HG03045 (cell line): ENCODE measurements around the gene CEP72.
A peak's percentile ranks its signal among the peaks of the same experiment; 100 is the strongest.
"Not testable (repeated sequence)": the region's sequence is repeated elsewhere in the genome, so short reads cannot be mapped to it uniquely, and the experiment has no call there.

Experiments used
- ATAC-seq: cut with Tn5 transposase; IDR thresholded peaks from one replicate; pipeline ENCODE4 v1.9.1; 2021; ENCODE audit warnings: mild to moderate bottlenecking, moderate library complexity; ENCODE audit not compliant: unreplicated experiment

The CEP72 gene

GRCh38 chr5:669111-669841 is 57.1 kb downstream of the CEP72 start:
- no peak for ATAC-seq

DNA sequence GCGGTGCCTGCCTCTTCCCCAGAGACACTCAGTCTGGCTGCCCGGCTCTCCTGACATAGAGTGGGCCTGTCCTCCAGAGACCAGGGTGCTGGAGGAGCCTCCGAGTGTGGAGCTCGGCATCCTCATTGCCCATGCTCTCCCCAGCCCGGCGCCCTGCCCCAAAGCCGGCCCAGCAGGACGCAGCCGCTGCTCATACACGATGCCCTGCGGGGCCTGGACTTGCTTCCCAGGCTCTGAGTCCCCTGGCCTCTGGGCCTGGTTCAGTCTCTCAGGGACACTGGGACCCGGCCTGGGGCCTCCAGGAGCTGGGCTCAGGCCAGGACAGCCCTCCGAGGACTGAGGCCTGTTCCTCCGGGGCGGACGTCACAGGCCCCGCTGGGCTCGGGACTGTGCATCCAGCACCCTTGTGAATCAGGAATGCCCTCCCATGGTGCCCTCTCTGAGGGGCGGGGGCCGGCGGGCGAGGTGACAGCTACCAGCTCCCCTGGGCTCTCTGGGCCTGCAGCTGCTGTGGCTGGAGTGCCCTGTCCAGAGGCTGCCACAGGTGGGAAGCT is 57.8 kb downstream of the CEP72 start:
- ATAC-seq: no peak

DNA sequence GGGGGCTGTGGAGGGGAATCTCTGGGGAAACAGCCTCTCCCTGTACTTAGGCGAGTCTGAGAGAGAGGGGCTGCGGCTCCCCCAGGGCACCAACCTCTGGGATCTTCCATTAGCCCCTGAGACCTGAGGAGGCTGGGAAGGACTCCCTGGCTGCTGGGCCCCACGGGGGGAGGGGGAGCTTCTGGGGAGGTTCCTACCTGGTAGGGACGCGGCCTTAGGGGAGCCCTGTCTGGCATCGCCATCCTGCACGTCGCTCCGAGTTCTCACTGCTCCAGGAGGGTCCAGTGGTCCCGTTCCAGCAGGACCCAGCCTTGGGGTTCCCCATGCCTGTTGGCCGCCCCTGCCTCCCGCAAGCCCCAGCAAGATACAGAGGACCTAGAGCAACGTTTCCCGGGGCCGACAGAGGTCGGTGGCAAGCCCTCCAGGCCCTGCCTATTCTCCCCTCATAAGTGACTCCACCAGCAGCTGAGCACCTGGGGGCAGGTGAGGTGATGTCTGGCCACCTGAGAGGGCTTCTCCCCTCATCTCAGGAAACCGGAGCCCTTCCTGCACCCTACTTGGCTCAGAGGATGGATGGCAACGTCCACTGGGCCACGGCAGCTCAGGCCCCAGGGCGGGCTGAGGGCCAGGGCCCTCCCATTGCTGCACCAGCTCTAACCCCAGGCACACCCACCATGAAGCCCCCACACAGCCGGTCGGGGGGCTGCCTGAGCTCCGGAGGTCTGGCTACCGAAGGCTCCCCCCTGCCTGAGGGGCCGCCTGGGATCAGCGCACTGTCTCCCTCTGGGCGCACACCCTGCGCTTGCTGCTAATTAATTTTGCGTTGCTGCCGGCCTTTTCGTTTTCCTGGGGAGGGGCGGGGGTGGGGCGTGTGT is 58.5 kb downstream of the CEP72 start:
- no peak for ATAC-seq

DNA sequence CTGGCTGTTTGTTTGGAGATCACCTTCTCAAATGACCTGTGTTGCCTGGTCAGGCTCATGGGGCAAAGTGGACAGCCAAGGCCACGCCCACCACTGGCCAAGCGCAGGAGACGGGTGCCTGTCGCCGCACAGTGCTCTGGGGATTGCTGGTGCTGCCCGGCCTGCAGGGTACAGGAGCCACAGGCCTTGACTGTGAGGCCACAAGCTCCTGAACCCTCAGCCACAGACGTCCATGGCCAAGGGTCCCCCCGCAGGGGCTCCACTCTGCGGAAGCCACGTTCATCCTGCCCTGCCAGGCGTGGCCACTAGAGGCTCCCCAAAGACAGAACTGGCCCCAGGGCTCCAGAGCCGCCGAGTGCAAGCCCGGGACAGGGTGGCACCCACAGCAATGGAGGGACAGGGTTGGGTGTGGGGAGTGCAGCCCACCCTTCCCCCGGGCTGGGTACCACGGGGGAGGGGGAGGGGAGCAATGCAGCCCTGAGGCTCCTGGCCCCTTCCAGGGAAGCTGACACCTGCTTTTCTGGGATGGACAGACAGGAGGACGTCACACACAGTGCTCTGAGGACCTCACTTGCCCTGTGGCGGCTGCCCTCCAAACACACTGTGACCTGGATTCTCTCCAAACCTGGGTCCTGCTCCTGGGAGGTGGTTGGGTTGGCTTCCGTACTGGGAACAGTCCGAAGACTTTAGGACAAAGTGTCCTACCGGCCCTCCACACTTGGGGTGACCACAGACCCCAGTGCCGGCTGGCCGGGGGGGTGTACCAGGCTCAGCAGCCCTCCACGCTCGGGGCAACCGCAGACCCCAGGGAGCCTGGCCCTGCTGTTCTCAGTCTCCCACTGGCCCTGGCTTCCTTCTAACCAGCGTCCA is 59.6 kb downstream of the CEP72 start:
- peak; percentile 41 for ATAC-seq

GRCh38 chr5:672329-673160 is 60.4 kb downstream of the CEP72 start:
- ATAC-seq: no peak

DNA sequence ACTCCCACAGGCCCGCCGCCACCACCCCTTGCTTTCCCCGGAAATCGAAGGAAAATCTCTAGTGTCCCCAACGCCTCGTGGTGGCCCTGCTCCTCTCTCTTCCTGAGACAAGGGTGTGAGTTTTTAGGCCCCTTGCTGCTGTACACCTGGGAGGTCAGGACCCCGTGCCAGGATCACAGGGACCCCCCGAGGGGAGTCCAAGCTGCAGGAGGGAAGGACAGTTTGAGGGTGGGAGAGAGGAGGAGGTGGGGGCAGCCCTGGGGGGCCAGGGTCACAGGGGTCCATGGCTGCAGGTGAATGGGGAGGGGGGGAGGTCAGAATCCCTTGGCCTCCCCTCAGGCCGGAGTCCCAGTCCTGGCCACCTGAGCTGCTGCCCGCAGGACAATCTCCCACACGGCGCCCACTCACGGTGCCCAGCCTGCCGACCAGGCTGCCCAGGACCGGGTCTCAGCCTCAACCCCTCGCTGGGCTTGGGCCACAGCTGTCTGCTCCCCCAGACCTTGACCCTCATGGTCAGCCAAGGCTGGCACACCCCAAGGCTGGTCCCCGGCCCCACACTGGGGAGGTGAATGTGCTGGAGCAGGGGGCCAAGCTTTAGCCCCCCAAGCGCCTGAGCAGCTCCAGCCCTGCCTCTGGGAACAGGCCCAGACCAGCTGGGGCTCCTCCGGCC is 61.2 kb downstream of the CEP72 start:
- ATAC-seq: no peak

GRCh38 chr5:673831-674629 is 61.9 kb downstream of the CEP72 start:
- ATAC-seq: no peak

- ATAC-seq: no peak
Measured at GRCh38 chr5:674630-675011, 62.5 kb downstream of the CEP72 start.

DNA sequence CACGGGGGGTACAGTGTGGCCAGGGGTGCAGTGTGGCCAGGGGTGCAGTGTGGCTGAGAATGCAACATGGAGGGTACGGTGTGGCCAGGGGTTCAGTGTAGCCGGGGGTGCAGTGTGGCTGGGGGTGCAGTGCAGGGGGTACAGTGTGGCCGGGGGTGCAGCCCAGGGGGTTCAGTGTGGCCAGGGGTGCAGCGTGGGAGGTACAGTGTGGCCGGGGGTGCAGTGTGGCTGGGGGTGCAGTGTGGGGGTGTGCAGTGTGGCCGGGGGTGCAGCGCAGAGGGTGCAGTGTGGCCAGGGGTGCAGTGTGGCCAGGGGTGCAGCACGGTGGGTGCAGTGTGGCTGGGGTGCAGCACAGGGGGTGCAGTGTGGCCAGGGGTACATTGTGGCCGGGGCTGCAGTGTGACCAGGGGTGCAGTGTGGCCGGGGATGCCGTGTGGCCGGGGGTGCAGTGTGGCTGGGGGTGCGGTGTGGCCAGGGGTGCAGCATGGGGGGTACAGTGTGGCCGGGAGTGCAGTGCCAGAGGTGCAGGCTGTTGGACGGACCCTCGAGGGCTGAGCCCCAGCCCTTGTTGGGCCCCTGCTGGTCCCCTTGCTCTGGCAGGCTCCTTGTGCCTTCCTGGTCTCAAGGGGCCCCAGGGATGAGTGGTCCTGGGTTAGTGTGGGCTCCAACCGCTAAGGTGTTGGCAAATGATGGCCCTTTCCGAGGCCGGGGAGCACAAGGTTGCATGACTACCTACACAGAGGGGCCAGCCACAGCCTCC is 63.2 kb downstream of the CEP72 start:
- ATAC-seq: no peak

- no peak for ATAC-seq
Measured at GRCh38 chr5:675871-676698, 63.9 kb downstream of the CEP72 start.

DNA sequence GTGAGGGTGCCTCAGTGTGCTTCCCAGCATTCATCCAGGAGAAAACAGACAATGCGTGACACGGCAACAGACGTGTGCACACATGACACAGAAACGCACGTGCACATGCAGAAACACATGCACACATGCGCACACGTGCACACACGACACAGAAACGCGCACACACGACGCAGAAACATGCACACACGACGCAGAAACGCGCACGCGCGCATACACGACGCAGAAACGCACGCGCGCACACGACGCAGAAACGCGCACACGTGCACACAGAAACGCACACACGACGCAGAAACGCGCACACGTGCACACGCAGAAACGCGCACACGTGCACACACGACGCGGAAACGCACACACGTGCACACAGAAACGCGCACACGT is 64.5 kb downstream of the CEP72 start:
- ATAC-seq: no peak

DNA sequence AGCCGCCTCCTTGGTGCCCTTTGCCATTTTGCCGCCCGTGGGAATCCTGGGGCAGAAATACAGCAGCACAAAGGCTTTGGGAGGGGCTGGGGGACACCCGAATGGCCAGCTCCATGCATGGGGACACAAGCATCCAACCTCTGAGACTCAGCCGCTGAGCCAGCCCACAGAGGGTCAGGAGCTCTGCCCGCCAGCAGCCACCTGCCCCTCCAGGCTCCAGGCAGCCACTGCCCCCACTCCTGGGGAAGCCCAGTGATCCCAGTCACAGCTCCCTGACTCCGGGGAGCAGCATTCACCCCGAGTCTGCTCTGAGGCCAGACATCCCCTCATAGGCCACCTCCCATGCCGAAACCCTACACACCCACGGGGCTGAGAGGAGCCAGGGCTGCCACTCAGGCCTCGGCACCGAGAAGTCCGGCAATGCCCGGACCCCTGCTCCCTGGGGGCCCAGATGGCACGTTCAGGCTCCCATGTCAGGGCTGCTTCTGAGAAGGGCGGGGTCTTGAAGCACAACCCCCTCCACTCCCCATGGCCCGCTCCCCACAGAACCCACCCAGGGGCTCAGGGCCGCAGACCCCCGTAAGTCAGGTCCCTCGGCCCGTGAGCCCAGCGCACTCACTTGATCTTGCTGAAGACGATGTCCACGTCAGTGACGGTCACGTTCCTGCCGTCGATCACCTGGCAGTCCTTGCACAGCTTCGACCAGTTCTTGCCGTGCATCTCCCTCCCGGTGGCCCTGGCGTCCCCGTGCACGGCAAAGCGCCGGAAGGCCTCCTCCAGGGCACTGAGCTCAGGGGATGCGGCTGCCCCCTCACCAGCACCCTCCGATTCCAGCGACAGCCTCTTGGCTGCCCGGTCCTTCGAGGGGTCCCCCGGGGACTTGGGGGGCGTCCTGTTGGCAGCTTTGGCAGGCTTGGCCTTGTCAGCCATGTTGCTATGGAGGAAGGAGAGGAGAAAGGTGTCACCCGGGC is 65.3 kb downstream of the CEP72 start:
- no peak for ATAC-seq

GRCh38 chr5:678521-678920 is 66.4 kb downstream of the CEP72 start:
- not testable (repeated sequence) for ATAC-seq

- not testable (repeated sequence) for ATAC-seq
Measured at GRCh38 chr5:679166-679895, 67.2 kb downstream of the CEP72 start.

DNA sequence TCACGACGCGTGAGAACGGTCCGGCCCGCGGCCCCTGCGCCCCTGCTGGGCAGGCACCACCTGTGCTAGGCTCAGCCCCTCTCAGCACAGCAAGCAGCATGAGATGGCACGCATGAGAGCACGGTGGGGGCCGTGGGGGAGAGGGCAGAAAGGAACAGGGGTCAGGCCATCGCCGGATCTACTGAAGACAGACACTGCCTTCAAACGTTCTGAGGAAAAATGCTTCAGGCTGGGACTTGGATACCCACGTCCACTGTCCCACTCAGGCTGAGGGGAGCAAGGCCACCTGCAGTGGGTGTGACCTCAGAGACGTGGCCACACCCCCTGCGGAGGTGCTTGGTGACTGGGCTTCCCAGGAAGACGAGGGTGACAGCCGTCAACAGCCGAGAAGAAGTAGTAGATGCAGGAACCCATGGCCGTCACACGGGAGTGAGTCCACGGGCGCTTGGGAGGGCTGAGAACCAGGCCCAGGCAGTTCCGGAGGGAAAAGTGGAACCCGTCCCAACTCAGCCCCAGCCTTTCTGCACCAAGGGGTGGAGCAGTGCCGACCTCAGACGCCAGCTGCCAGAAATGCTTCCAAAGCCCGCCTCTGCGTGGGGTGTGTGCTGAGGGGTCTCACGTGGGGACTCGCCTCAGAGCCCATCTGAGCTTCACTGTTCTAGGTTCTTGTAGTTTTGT is 68.1 kb downstream of the CEP72 start:
- ATAC-seq: not testable (repeated sequence)
